DMS79 treated with DMSO at 0.1 percent for 48 hours (cell line): ENCODE results near the gene TSGA10IP.

Experiments
- DNase-seq: peaks from one replicate; lab custom pipeline; 2025; lab: John Stamatoyannopoulos, UW

The TSGA10IP gene

DNA sequence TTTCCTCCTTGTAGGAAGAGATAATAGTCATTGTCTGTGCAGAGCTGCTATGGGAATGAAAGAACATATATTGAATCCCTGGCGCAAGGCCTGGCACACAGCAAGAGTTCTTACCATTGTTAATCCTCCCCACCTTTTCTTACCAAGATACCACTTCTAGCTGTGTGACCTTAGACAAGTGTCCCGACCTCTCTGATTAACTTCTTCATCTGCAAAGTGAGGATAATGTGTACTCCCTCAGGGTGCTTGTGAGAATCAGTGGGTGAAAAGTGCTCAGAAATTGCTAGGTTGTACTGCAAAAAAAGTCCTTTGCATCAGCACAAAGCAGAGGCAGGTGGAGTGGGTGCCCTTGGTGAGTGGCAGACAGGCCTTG, 62.8 kb downstream of the TSGA10IP start:
- no peak for DNase-seq

DNA sequence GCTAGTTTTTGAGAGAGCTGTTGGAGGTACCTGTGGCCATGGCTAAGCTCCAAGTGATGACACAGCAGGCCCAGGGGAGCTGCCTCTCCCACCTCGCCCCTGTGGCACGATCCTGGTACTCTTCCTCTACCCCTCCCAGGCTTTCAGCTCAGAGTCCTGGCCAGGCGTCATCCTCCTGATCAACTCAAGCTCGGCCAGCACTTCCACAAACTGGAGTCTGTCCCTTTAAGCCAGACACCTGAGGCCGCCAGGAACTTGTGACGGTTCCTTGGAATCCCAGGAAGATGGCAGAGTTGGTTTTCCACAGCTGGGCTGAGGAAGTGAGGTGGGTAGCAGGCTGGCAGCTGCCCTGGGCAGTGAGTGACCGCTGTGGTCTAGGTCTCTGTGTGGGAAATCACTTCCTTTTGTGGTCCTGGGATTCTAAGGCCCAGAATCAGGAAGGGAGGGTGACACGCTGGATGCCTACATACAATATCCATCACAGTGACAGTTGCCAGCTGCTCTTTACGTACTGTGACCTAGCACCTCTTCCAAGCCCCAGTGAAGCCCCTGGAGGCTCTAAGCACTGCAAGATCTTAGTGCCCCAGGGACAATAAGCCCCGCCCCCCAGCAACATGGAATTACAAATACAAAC, 63.3 kb downstream of the TSGA10IP start:
- peak; percentile 35 for DNase-seq
